Body of pancreas (tissue), 4 donors: ENCODE data around the gene SLC9A9. TPM values are rescaled to one million over a fixed set of nuclear protein-coding genes. Genes with fewer than 3 reads are reported as not detected.

Source experiments
- ATAC-seq: fragments of 150-250 bp; one replicate; pipeline ENCODE4 v1.9.1; 2016
- DNase-seq, 4 donors: peaks; one replicate each; pipeline ENCODE4 v3.0.0-alpha.2; 2019
- H3K27ac ChIP-seq, 4 donors: fragments of 200-600 bp; sonication (generic); 1 replicate in 3 of 4; 2 replicates in 1 of 4; pipeline versions ENCODE4 v1.5.1 to v1.6.1; 2016 to 2019; ENCODE audit warnings: mild to moderate bottlenecking in 1 of 4, mixed read lengths in 1 of 4, moderate library complexity in 1 of 4
- H3K27me3 ChIP-seq, 2 donors: fragments of 200-600 bp; sonication (generic); one replicate each; pipeline ENCODE4 v1.6.0; 2016; ENCODE audit warnings: mild to moderate bottlenecking in 1 of 2
- H3K36me3 ChIP-seq, 2 donors: fragments of 200-600 bp; sonication (generic); replicated peaks in 1 of 2; 2 replicates each; pipeline ENCODE4 v1.5.1; 2016; ENCODE audit warnings: low read depth in 2 of 2; ENCODE audit not compliant: insufficient read depth in 1 of 2
- H3K4me1 ChIP-seq: fragments of 200-600 bp; sonication (generic); one replicate; pipeline ENCODE4 v1.6.0; 2016
- H3K4me3 ChIP-seq, 2 donors: fragments of 200-600 bp; sonication (generic); 1 replicate in 1 of 2; 2 replicates in 1 of 2; pipeline ENCODE4 v1.5.1; 2016 to 2019
- H3K9me3 ChIP-seq, 3 donors: fragments of 200-600 bp; sonication (generic); 1 replicate in 2 of 3; 2 replicates in 1 of 3; pipeline ENCODE4 v1.5.1; 2016
- CTCF ChIP-seq, 7 experiments: fragments of 450-650 bp in 4 of 7; fragments of 200-600 bp in 3 of 7; sonication (generic) in 3 of 7; IDR thresholded peaks; one replicate each; pipeline ENCODE4 v1.5.1; 2016 to 2019; ENCODE audit warnings: antibody characterized with exemption in 7 of 7
- POLR2A ChIP-seq, 3 donors: fragments of 450-650 bp; IDR thresholded peaks; one replicate each; pipeline ENCODE4 v1.6.1; 2016; ENCODE audit warnings: antibody characterized with exemption in 3 of 3, mild to moderate bottlenecking in 2 of 3
- WGBS, 2 donors: methylation state at CpG; one replicate each; pipeline ENCODE4 v1.1.5; 2017; 5-methylcytosine and 5-hydroxymethylcytosine counted together
- intact Hi-C: fragments of 100-400 bp; cut with DNase I; formaldehyde crosslinking; loops from one replicate; pipeline ENCODE4 v1.15.1; 2023
- total RNA-seq, 2 donors: library from RNA; depleted of rRNA; stranded (reverse); fragments of >200 nt; gene quantifications; one replicate each; pipeline ENCODE4 v1.1.0, GENCODE V29; 2016

Gene SLC9A9
- total RNA-seq, 2 donors from 2014 or later, result 1.6 to 2.3 TPM

GRCh38 chr3:143421556-143421955, 426.7 kb downstream of the SLC9A9 start:
- WGBS, 2 donors, result 38% methylated on average over 3 of the region's 3 CpGs
- TF ChIP-seq POLR2A (IDR thresholded peaks at IDR 0.05), result no peak
- TF ChIP-seq CTCF (IDR thresholded peaks at IDR 0.05), result no peak
- H3K36me3 ChIP-seq, result no peaks in the 10 kb centered on the region

GRCh38 chr3:143419611-143420010, 428.7 kb downstream of the SLC9A9 start:
- 73 to 76% methylated on average over 3 of the region's 3 CpGs for WGBS, 2 donors
- Histone ChIP-seq H3K27me3 (no peaks in the 10 kb centered on the region), H3K36me3 (no peaks in the 10 kb centered on the region), H3K27ac (no peak overlapping the region), H3K4me3 (no peak overlapping the region), H3K9me3 (no peaks in the 10 kb centered on the region), H3K4me1 (no peaks in the 10 kb centered on the region)
- no peak for TF ChIP-seq CTCF (IDR thresholded peaks at IDR 0.05)
- TF ChIP-seq POLR2A (IDR thresholded peaks at IDR 0.05), result no peak
- ATAC-seq (no peak), DNase-seq (no peak)
- intact Hi-C loops, result no loop called here

More at GRCh38 chr3:143421556-143421955, 426.7 kb downstream of the SLC9A9 start:
- no peaks in the 10 kb centered on the region for H3K27me3 ChIP-seq
- no peaks in the 10 kb centered on the region for H3K4me1 ChIP-seq
- intact Hi-C loops, result no loop called here
- no peak overlapping the region for H3K27ac ChIP-seq
- DNase-seq (no peak), ATAC-seq (no peak)
- H3K9me3 ChIP-seq, result no peaks in the 10 kb centered on the region
- no peak overlapping the region for H3K4me3 ChIP-seq

GRCh38 chr3:143418391-143418790, 429.9 kb downstream of the SLC9A9 start:
- intact Hi-C loops, result no loop called here
- Histone ChIP-seq H3K27ac (no peak overlapping the region), H3K4me1 (no peaks in the 10 kb centered on the region), H3K36me3 (no peaks in the 10 kb centered on the region), H3K9me3 (no peaks in the 10 kb centered on the region), H3K27me3 (no peaks in the 10 kb centered on the region), H3K4me3 (no peak overlapping the region)
- no peak for DNase-seq
- WGBS, 2 donors, result 72 to 78% methylated on average over 3 of the region's 3 CpGs
- no peak for TF ChIP-seq POLR2A (IDR thresholded peaks at IDR 0.05)
- no peak for TF ChIP-seq CTCF (IDR thresholded peaks at IDR 0.05)
- no peak for ATAC-seq

DNA sequence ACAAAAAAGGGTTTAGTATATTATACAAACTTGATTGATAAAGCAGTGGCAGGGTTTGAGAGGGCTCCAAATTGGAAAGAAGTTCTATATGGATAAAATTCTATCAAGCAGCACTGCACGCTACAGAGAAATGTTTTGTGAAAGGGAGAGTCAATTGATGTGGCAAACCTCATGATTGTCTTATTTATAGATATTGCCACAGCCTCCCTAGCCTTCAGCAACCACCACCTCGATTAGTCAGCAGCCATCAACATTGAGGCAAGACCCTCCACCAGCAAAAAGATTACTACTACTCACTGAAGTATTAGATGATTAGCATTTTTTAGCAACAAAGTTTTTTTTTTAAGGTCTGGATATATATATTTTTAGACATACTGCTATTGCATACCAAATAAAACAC, 432.0 kb downstream of the SLC9A9 start:
- no peak overlapping the region for H3K27ac ChIP-seq
- H3K36me3 ChIP-seq, result no peaks in the 10 kb centered on the region
- intact Hi-C loops, result no loop called here
- DNase-seq (no peak), ATAC-seq (no peak)
- H3K27me3 ChIP-seq, result no peaks in the 10 kb centered on the region
- no peaks in the 10 kb centered on the region for H3K9me3 ChIP-seq
- WGBS, 2 donors, result 65 to 80% methylated on average over 2 of the region's 2 CpGs
- H3K4me3 ChIP-seq, result no peak overlapping the region
- TF ChIP-seq CTCF (IDR thresholded peaks at IDR 0.05) (no peak), POLR2A (IDR thresholded peaks at IDR 0.05) (no peak)
- no peaks in the 10 kb centered on the region for H3K4me1 ChIP-seq

DNA sequence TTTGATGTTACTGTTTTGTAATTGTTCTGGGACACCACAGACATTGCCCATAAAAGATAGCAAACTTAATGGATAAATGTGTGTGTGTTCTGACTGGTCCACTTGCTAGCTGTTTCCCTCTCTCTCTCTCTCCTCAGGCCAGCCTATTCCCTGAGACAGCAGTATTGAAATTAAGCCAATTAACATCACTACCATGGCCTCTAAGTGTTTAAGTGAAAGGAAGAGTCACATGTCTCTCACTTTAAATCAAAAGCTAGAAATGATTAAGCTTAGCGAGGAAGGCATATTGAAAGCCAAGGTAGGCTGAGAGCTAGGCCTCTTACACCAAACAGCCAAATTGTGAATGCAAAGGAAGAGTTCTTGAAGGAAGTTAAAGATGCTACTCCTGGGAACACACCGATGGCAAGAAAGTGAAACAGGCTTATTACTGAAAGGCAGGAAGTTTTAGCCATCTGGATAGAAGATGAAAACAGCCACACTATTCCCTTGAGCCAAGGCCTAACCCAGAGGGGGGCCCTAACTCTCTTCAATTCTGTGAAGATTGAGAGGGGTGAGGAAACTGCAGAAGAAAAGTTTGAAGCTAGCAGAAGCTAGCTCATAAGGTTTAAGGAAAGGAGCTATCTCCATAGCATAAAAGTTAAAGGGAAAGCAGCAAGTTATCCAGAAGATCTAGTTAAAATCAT, 433.6 kb downstream of the SLC9A9 start:
- H3K9me3 ChIP-seq, result no peaks in the 10 kb centered on the region
- ATAC-seq (no peak), DNase-seq (no peak)
- intact Hi-C loops, result no loop called here
- TF ChIP-seq CTCF (IDR thresholded peaks at IDR 0.05) (no peak), POLR2A (IDR thresholded peaks at IDR 0.05) (no peak)
- H3K4me1 ChIP-seq, result no peaks in the 10 kb centered on the region
- no peaks in the 10 kb centered on the region for H3K36me3 ChIP-seq
- no peaks in the 10 kb centered on the region for H3K27me3 ChIP-seq
- 71 to 82% methylated on average over 2 of the region's 2 CpGs for WGBS, 2 donors
- no peak overlapping the region for H3K4me3 ChIP-seq
- no peak overlapping the region for H3K27ac ChIP-seq
